ENCODE measurements around the gene TMEM178B.
"Not testable (repeated sequence)": the region's sequence is repeated elsewhere in the genome, so short reads cannot be mapped to it uniquely, and the experiment has no call there.

TMEM178B gene

GRCh38 chr7:141370650-141371049 is 296.8 kb downstream of the TMEM178B start:
- DNase-seq (ENCODE audit: low spot score in 2 of 2), result no peak
- H3K4me1 Mint-ChIP-seq, result no peaks in the 10 kb centered on the region
- H3K27ac Mint-ChIP-seq (ENCODE audit: low read depth), result no peak overlapping the region
- H3K27me3 Mint-ChIP-seq, result peaks cover 20% of the 10 kb centered on the region
- H3K9me3 Mint-ChIP-seq, result no peaks in the 10 kb centered on the region
- H3K4me3 Mint-ChIP-seq, result no peak overlapping the region
- no peaks in the 10 kb centered on the region for H3K36me3 Mint-ChIP-seq (ENCODE audit: insufficient read depth)
- no peak for ATAC-seq (replicated peaks; ENCODE audit: extremely low read depth, poor library complexity, severe bottlenecking)

GRCh38 chr7:141374425-141374824 is 300.6 kb downstream of the TMEM178B start:
- ATAC-seq (replicated peaks; ENCODE audit: extremely low read depth, poor library complexity, severe bottlenecking) (no peak), DNase-seq (ENCODE audit: low spot score in 2 of 2) (no peak)
- no peak overlapping the region for H3K4me3 Mint-ChIP-seq
- peaks cover 18% of the 10 kb centered on the region for H3K27me3 Mint-ChIP-seq
- H3K36me3 Mint-ChIP-seq (ENCODE audit: insufficient read depth), result no peaks in the 10 kb centered on the region
- H3K4me1 Mint-ChIP-seq, result no peaks in the 10 kb centered on the region
- no peaks in the 10 kb centered on the region for H3K9me3 Mint-ChIP-seq
- H3K27ac Mint-ChIP-seq (ENCODE audit: low read depth), result no peak overlapping the region

- DNase-seq (ENCODE audit: low spot score in 2 of 2) (no peak), ATAC-seq (replicated peaks; ENCODE audit: extremely low read depth, poor library complexity, severe bottlenecking) (no peak)
- no peak overlapping the region for H3K27ac Mint-ChIP-seq (ENCODE audit: low read depth)
- no peak overlapping the region for H3K4me3 Mint-ChIP-seq
- H3K4me1 Mint-ChIP-seq, result no peaks in the 10 kb centered on the region
- peaks cover 8% of the 10 kb centered on the region for H3K27me3 Mint-ChIP-seq
- H3K36me3 Mint-ChIP-seq (ENCODE audit: insufficient read depth), result no peaks in the 10 kb centered on the region
- H3K9me3 Mint-ChIP-seq, result no peaks in the 10 kb centered on the region
Measured at GRCh38 chr7:141375442-141375841, 301.6 kb downstream of the TMEM178B start.

- peaks cover 15% of the 10 kb centered on the region for H3K27me3 Mint-ChIP-seq
- H3K4me3 Mint-ChIP-seq, result no peak overlapping the region
- ATAC-seq (replicated peaks; ENCODE audit: extremely low read depth, poor library complexity, severe bottlenecking), result no peak
- H3K36me3 Mint-ChIP-seq (ENCODE audit: insufficient read depth), result no peaks in the 10 kb centered on the region
- no peak overlapping the region for H3K27ac Mint-ChIP-seq (ENCODE audit: low read depth)
- no peaks in the 10 kb centered on the region for H3K9me3 Mint-ChIP-seq
- DNase-seq (ENCODE audit: low spot score in 2 of 2), result no peak
- H3K4me1 Mint-ChIP-seq, result no peaks in the 10 kb centered on the region
Measured at GRCh38 chr7:141377906-141378305, 304.0 kb downstream of the TMEM178B start.

GRCh38 chr7:141378405-141378804 is 304.5 kb downstream of the TMEM178B start:
- Mint-ChIP-seq H3K4me1 (no peaks in the 10 kb centered on the region), H3K27me3 (peaks cover 15% of the 10 kb centered on the region), H3K9me3 (no peaks in the 10 kb centered on the region), H3K4me3 (no peak overlapping the region), H3K36me3 (ENCODE audit: insufficient read depth) (no peaks in the 10 kb centered on the region), H3K27ac (ENCODE audit: low read depth) (no peak overlapping the region)
- ATAC-seq (replicated peaks; ENCODE audit: extremely low read depth, poor library complexity, severe bottlenecking) (no peak), DNase-seq (ENCODE audit: low spot score in 2 of 2) (no peak)

- Mint-ChIP-seq H3K27ac (ENCODE audit: low read depth) (no peak overlapping the region), H3K9me3 (no peaks in the 10 kb centered on the region), H3K36me3 (ENCODE audit: insufficient read depth) (no peaks in the 10 kb centered on the region), H3K4me1 (no peaks in the 10 kb centered on the region), H3K27me3 (peaks cover 43% of the 10 kb centered on the region), H3K4me3 (no peak overlapping the region)
- no peak for ATAC-seq (replicated peaks; ENCODE audit: extremely low read depth, poor library complexity, severe bottlenecking)
- DNase-seq (ENCODE audit: low spot score in 2 of 2), result no peak
Measured at GRCh38 chr7:141381794-141382427, 308.0 kb downstream of the TMEM178B start.

- DNase-seq (ENCODE audit: low spot score in 2 of 2); H3K9me3 Mint-ChIP-seq; H3K4me1 Mint-ChIP-seq; H3K4me3 Mint-ChIP-seq; H3K27ac Mint-ChIP-seq (ENCODE audit: low read depth); ATAC-seq (replicated peaks; ENCODE audit: extremely low read depth, poor library complexity, severe bottlenecking); H3K36me3 Mint-ChIP-seq (ENCODE audit: insufficient read depth): not testable (repeated sequence)
- H3K27me3 Mint-ChIP-seq, result peaks cover 49% of the 10 kb centered on the region
Measured at GRCh38 chr7:141383356-141383755, 309.5 kb downstream of the TMEM178B start.

GRCh38 chr7:141386881-141387280 is 313.0 kb downstream of the TMEM178B start:
- Mint-ChIP-seq H3K27me3 (peaks cover 48% of the 10 kb centered on the region), H3K4me3 (no peak overlapping the region), H3K36me3 (ENCODE audit: insufficient read depth) (no peaks in the 10 kb centered on the region), H3K4me1 (no peaks in the 10 kb centered on the region), H3K9me3 (no peaks in the 10 kb centered on the region), H3K27ac (ENCODE audit: low read depth) (no peak overlapping the region)
- DNase-seq (ENCODE audit: low spot score in 2 of 2) (no peak), ATAC-seq (replicated peaks; ENCODE audit: extremely low read depth, poor library complexity, severe bottlenecking) (no peak)

GRCh38 chr7:141387521-141388217 is 313.8 kb downstream of the TMEM178B start:
- no peak for ATAC-seq (replicated peaks; ENCODE audit: extremely low read depth, poor library complexity, severe bottlenecking)
- Mint-ChIP-seq H3K36me3 (ENCODE audit: insufficient read depth) (no peaks in the 10 kb centered on the region), H3K4me3 (no peak overlapping the region), H3K27me3 (peaks cover 41% of the 10 kb centered on the region), H3K27ac (ENCODE audit: low read depth) (no peak overlapping the region), H3K4me1 (no peaks in the 10 kb centered on the region), H3K9me3 (no peaks in the 10 kb centered on the region)
- DNase-seq (ENCODE audit: low spot score in 2 of 2), result no peak

GRCh38 chr7:141389140-141389796 is 315.4 kb downstream of the TMEM178B start:
- ATAC-seq (replicated peaks; ENCODE audit: extremely low read depth, poor library complexity, severe bottlenecking) (no peak), DNase-seq (ENCODE audit: low spot score in 2 of 2) (no peak)
- no peaks in the 10 kb centered on the region for H3K4me1 Mint-ChIP-seq
- no peak overlapping the region for H3K27ac Mint-ChIP-seq (ENCODE audit: low read depth)
- peaks cover 39% of the 10 kb centered on the region for H3K27me3 Mint-ChIP-seq
- no peaks in the 10 kb centered on the region for H3K36me3 Mint-ChIP-seq (ENCODE audit: insufficient read depth)
- H3K4me3 Mint-ChIP-seq, result no peak overlapping the region
- no peaks in the 10 kb centered on the region for H3K9me3 Mint-ChIP-seq

GRCh38 chr7:141390339-141390738 is 316.5 kb downstream of the TMEM178B start:
- no peaks in the 10 kb centered on the region for H3K4me1 Mint-ChIP-seq
- H3K9me3 Mint-ChIP-seq, result no peaks in the 10 kb centered on the region
- peaks cover 31% of the 10 kb centered on the region for H3K27me3 Mint-ChIP-seq
- DNase-seq (ENCODE audit: low spot score in 2 of 2), result no peak
- H3K4me3 Mint-ChIP-seq, result no peak overlapping the region
- no peak overlapping the region for H3K27ac Mint-ChIP-seq (ENCODE audit: low read depth)
- no peak for ATAC-seq (replicated peaks; ENCODE audit: extremely low read depth, poor library complexity, severe bottlenecking)
- H3K36me3 Mint-ChIP-seq (ENCODE audit: insufficient read depth), result no peaks in the 10 kb centered on the region

GRCh38 chr7:141393056-141393455 is 319.2 kb downstream of the TMEM178B start:
- no peaks in the 10 kb centered on the region for H3K4me1 Mint-ChIP-seq
- no peaks in the 10 kb centered on the region for H3K36me3 Mint-ChIP-seq (ENCODE audit: insufficient read depth)
- peaks cover 23% of the 10 kb centered on the region for H3K27me3 Mint-ChIP-seq
- no peak for DNase-seq (ENCODE audit: low spot score in 2 of 2)
- H3K9me3 Mint-ChIP-seq, result no peaks in the 10 kb centered on the region
- no peak overlapping the region for H3K4me3 Mint-ChIP-seq
- no peak for ATAC-seq (replicated peaks; ENCODE audit: extremely low read depth, poor library complexity, severe bottlenecking)
- H3K27ac Mint-ChIP-seq (ENCODE audit: low read depth), result no peak overlapping the region

All from central memory CD8-positive, alpha-beta T cell (primary cell).